ENCODE results near the gene TGM4.

DNA sequence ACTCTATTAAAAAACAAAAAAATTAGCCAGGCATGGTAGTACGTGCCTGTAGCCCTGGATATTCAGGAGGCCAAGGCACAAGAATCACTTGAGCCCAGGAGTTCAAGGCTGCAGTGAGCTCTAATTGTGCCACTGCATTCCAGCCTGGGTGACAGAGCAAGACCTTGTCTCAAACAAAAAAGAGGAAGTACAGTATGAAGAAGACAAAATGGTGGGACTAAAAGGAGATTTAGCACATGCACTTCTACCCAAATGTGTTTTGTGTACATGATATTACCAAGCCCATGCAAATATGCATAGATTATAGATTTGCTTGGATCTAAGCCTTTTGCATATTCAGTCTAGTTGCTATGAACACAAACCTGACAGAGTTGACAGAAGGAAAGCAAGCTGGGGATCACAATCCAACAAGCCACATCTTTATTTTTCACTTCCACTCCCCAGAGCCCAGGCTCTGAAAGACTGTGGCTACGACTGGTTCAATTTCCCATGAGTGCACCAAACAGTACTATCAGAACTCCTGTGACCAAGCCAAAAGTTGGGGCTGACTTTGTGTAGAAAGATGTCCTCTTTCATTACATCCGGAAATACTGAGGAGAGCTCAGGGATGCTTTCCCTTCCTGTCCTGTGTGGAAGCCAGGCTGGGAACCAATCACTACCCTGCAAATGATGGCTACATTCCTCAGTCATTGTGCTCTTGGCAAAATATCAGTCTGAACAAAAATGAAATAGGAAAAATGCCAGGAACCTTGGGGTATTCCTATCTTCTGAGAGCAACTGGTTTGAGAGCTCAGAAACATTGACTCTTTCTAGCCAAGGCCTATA lies 49.4 kb downstream of the TGM4 start:
- TF ChIP-seq, protein P1, sequence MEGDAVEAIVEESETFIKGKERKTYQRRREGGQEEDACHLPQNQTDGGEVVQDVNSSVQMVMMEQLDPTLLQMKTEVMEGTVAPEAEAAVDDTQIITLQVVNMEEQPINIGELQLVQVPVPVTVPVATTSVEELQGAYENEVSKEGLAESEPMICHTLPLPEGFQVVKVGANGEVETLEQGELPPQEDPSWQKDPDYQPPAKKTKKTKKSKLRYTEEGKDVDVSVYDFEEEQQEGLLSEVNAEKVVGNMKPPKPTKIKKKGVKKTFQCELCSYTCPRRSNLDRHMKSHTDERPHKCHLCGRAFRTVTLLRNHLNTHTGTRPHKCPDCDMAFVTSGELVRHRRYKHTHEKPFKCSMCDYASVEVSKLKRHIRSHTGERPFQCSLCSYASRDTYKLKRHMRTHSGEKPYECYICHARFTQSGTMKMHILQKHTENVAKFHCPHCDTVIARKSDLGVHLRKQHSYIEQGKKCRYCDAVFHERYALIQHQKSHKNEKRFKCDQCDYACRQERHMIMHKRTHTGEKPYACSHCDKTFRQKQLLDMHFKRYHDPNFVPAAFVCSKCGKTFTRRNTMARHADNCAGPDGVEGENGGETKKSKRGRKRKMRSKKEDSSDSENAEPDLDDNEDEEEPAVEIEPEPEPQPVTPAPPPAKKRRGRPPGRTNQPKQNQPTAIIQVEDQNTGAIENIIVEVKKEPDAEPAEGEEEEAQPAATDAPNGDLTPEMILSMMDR (conservative IDR thresholded peaks at IDR 0.05 in 1 of 2, IDR thresholded peaks at IDR 0.05 in 1 of 2; ENCODE audit: extremely low read depth in 1 of 2, insufficient read depth in 1 of 2, low read depth in 1 of 2, low read length in 2 of 2), result no peak
- TF ChIP-seq EZH2 (IDR thresholded peaks at IDR 0.05; ENCODE audit: borderline replicate concordance, low read length), result no peak
